K562 (cell line): ENCODE measurements around the gene HLCS. TPM values are rescaled to one million over a fixed set of nuclear protein-coding genes. Genes with fewer than 3 reads are reported as not detected.

Experiments used
- ATAC-seq: fragments of 200-7000 bp; cut with Tn5 transposase; 3 replicates; pipeline ENCODE4 v1.9.1; 2020; ENCODE audit warnings: moderate library complexity
- BruUV-seq: library from RNA; stranded (reverse); fragments of 400-500 nt; replicated peaks from 2 replicates; lab custom pipeline; 2021; lab: Mats Ljungman, UMichigan
- CTCF ChIA-PET: fragments of 300-600 bp; formaldehyde crosslinking; extraction: SDS; loops from one replicate; lab custom pipeline; 2021; ENCODE audit warnings: low intra/inter-chr PET ratio; lab: Yijun Ruan, JAX
- POLR2A ChIA-PET: fragments of 300-600, 350-650 bp; sonication (Branson Sonifier 250); formaldehyde crosslinking; extraction: SDS; loops from one replicate; lab custom pipeline; 2021; ENCODE audit warnings: antibody characterized with exemption, inconsistent platforms; lab: Yijun Ruan, JAX
- DNase-seq, 4 experiments: peaks; one replicate each; pipeline versions ENCODE4 v3.0.0 to v3.0.0-alpha.2; 2011 to 2018; ENCODE audit warnings: low spot score in 3 of 4, mixed read lengths in 3 of 4; ENCODE audit errors: extremely low read depth in 1 of 4
- FAIRE-seq: peaks from 2 replicates; lab custom pipeline; 2011; peaks lifted over from hg19 to GRCh38; lab: Jason Lieb, UNC
- H2AFZ ChIP-seq: 2 replicates; pipeline ENCODE4 v1.6.0; 2011; ENCODE audit warnings: low read depth, low read length, control low read depth, inconsistent platforms
- H3K27ac ChIP-seq: fragments of 200-600 bp; 3 replicates; pipeline ENCODE4 v1.8.0; 2011; ENCODE audit warnings: low read depth, mild to moderate bottlenecking, control low read depth, inconsistent platforms, low read length, moderate library complexity, mixed read lengths; ENCODE audit errors: extremely low read depth
- H3K27me3 ChIP-seq, 2 experiments: fragments of 300-600 bp in 1 of 2; 2 replicates in 1 of 2; 3 replicates in 1 of 2; pipeline versions ENCODE4 v1.6.0 to v1.8.0; 2011; ENCODE audit warnings: inconsistent platforms in 2 of 2, low read length in 2 of 2, mild to moderate bottlenecking in 1 of 2, mixed read lengths in 1 of 2, moderate library complexity in 1 of 2; ENCODE audit not compliant: control insufficient read depth in 2 of 2, insufficient read depth in 2 of 2
- H3K36me3 ChIP-seq: fragments of 300-600 bp; 3 replicates; pipeline ENCODE4 v1.8.0; 2011; ENCODE audit warnings: mild to moderate bottlenecking, low read length, inconsistent platforms; ENCODE audit not compliant: control insufficient read depth, insufficient read depth
- H3K4me1 ChIP-seq, 2 experiments: fragments of 200-600 bp in 1 of 2; replicated peaks in 1 of 2; 2 replicates in 1 of 2; 3 replicates in 1 of 2; pipeline versions ENCODE4 v1.5.1 to v1.8.0; 2011; ENCODE audit warnings: inconsistent platforms in 2 of 2, low read length in 2 of 2, mild to moderate bottlenecking in 1 of 2, mixed read lengths in 1 of 2, moderate library complexity in 1 of 2; ENCODE audit not compliant: control insufficient read depth in 2 of 2, insufficient read depth in 2 of 2
- H3K4me2 ChIP-seq: 2 replicates; pipeline ENCODE4 v1.6.1; 2011; ENCODE audit warnings: low read length, control low read depth, inconsistent platforms, mixed read lengths; ENCODE audit not compliant: insufficient read depth
- H3K4me3 ChIP-seq: fragments of 200-600 bp; sonication (generic), shearing (Covaris generic); 2 replicates; pipeline ENCODE4 v1.5.1; 2016; ENCODE audit warnings: control low read depth, inconsistent platforms
- H3K79me2 ChIP-seq: fragments of 200-600 bp; 3 replicates; pipeline ENCODE4 v1.8.0; 2011; ENCODE audit warnings: low read length, inconsistent platforms; ENCODE audit not compliant: control insufficient read depth, insufficient read depth
- H3K9ac ChIP-seq, 2 experiments: 2 replicates each; pipeline versions ENCODE4 v1.6.0 to v1.6.1; 2011; ENCODE audit warnings: low read depth in 2 of 2, low read length in 2 of 2, control low read depth in 1 of 2, inconsistent platforms in 1 of 2, mild to moderate bottlenecking in 1 of 2, mixed read lengths in 1 of 2; ENCODE audit not compliant: insufficient read depth in 1 of 2
- H3K9me1 ChIP-seq: one replicate; pipeline ENCODE4 v1.6.0; 2011; ENCODE audit warnings: inconsistent platforms, mild to moderate bottlenecking, low read length, moderate library complexity; ENCODE audit not compliant: control insufficient read depth, insufficient read depth
- H3K9me3 ChIP-seq: replicated peaks from 2 replicates; pipeline ENCODE4 v1.5.1; 2011; ENCODE audit warnings: low read depth, low read length, inconsistent platforms; ENCODE audit not compliant: control insufficient read depth, insufficient read depth
- H4K20me1 ChIP-seq: replicated peaks from 2 replicates; pipeline ENCODE4 v1.6.1; 2011; ENCODE audit warnings: low read length, inconsistent platforms, mixed read lengths; ENCODE audit not compliant: control insufficient read depth, insufficient read depth
- CC2D1A ChIP-seq: fragments of 450-650 bp; IDR thresholded peaks from 2 replicates; pipeline ENCODE4 v1.6.1; 2017; ENCODE audit warnings: mild to moderate bottlenecking
- CREBBP ChIP-seq: IDR thresholded peaks from one replicate; pipeline ENCODE4 v1.6.1; 2012; ENCODE audit warnings: low read depth, mild to moderate bottlenecking, control low read depth, inconsistent platforms, low read length
- IFI16 ChIP-seq: fragments of 250-450 bp; sonication (Bioruptor Pico); IDR thresholded peaks from 2 replicates; pipeline ENCODE4 v2.1.2; 2022; ENCODE audit warnings: mild to moderate bottlenecking, inconsistent platforms
- MEF2D ChIP-seq: conservative IDR thresholded peaks from 2 replicates; pipeline ENCODE4 v1.6.1; 2016; ENCODE audit warnings: low read depth, missing genetic modification characterization, missing compliant biosample characterization
- NCOR1 ChIP-seq: fragments of 450-650 bp; IDR thresholded peaks from 2 replicates; pipeline ENCODE4 v1.6.1; 2016; ENCODE audit warnings: mild to moderate bottlenecking, moderate library complexity
- NFIX ChIP-seq: fragments of 250-450 bp; sonication (Bioruptor Pico); IDR thresholded peaks from 2 replicates; pipeline ENCODE4 v1.4.0; 2020; ENCODE audit warnings: low read depth, mild to moderate bottlenecking, moderate library complexity
- PURB ChIP-seq: sonication (generic); formaldehyde crosslinking; IDR thresholded peaks from 2 replicates; pipeline ENCODE4 v1.9.0; 2021; ENCODE audit warnings: low read depth, mild to moderate bottlenecking, missing genetic modification reagents
- RAD21 ChIP-seq, 2 experiments: fragments of 250-450 bp in 1 of 2; fragments of 450-650 bp in 1 of 2; sonication (Bioruptor Pico) in 1 of 2; formaldehyde crosslinking in 1 of 2; IDR thresholded peaks in 1 of 2; conservative IDR thresholded peaks in 1 of 2; 2 replicates each; pipeline versions ENCODE4 v1.4.0 to v1.8.0; 2020 to 2022; ENCODE audit warnings: mild to moderate bottlenecking in 2 of 2, moderate library complexity in 1 of 2
- RFX1 ChIP-seq: fragments of 450-650 bp; IDR thresholded peaks from 2 replicates; pipeline ENCODE4 v1.6.1; 2016; ENCODE audit warnings: mild to moderate bottlenecking, moderate library complexity
- TCF15 ChIP-seq: fragments of 250-450 bp; sonication (Bioruptor Pico); IDR thresholded peaks from 2 replicates; pipeline ENCODE4 v1.8.0; 2022; ENCODE audit warnings: moderate library complexity, mild to moderate bottlenecking, inconsistent platforms
- ZNF324 ChIP-seq: fragments of 250-450 bp; sonication (Bioruptor Pico); IDR thresholded peaks from 2 replicates; pipeline ENCODE4 v1.4.0; 2020; ENCODE audit warnings: mild to moderate bottlenecking
- ZNF644 ChIP-seq: fragments of 200-800 bp; sonication (Bioruptor generic); IDR thresholded peaks from 2 replicates; pipeline ENCODE4 v1.6.1; 2016; ENCODE audit warnings: low read depth, missing genetic modification characterization, missing compliant biosample characterization
- ZNF699 ChIP-seq: fragments of 250-450 bp; sonication (Bioruptor Pico); IDR thresholded peaks from 2 replicates; pipeline ENCODE4 v1.8.0; 2021; ENCODE audit warnings: mild to moderate bottlenecking, moderate library complexity; ENCODE audit not compliant: insufficient replicate concordance
- WGBS: fragments of 100-300 bp; shearing (Covaris generic); methylation state at CpG from one replicate; pipeline ENCODE4 v1.1.6; 2016; ENCODE audit warnings: low coverage, mixed read lengths; ENCODE audit not compliant: insufficient coverage; ENCODE audit errors: missing lambda C conversion rate; 5-methylcytosine and 5-hydroxymethylcytosine counted together
- in situ Hi-C: fragments of 300-500 bp; cut with MboI; formaldehyde crosslinking; loops from 4 replicates; pipeline ENCODE4 v1.15.0; 2018; ENCODE audit warnings: inconsistent platforms, mixed read lengths
- intact Hi-C: fragments of 100-400 bp; cut with micrococcal nuclease; formaldehyde crosslinking; loops from 2 replicates; pipeline ENCODE4 v1.14.2; 2022
- polyA plus RNA-seq, 8 experiments: library from polyadenylated mRNA; depleted of rRNA in 4 of 8; stranded (reverse) in 5 of 8; unstranded in 3 of 8; fragments of >200 nt; fragmentation: Nextera tagmentation in 2 of 8; fragmentation: Illumina TruSeq in 1 of 8; extraction: Ambion mirVana in 2 of 8; extraction: Trizol in 1 of 8; gene quantifications; 2 replicates each; pipeline versions ENCODE4 v1.2.1 to v1.2.3, GENCODE V29; 2011 to 2014; ENCODE audit warnings: inconsistent platforms in 1 of 8, missing spikeins in 1 of 8
- total RNA-seq, 7 experiments: library from RNA; depleted of rRNA in 6 of 7; stranded (reverse); fragments of >200 nt in 6 of 7; fragmentation: Illumina TruSeq in 2 of 7; extraction: Trizol in 2 of 7; gene quantifications; 2 replicates each; pipeline versions ENCODE4 v1.2.1 to v1.2.3, GENCODE V29; 2011 to 2021; ENCODE audit warnings: low replicate concordance in 1 of 7
- TF ChIP-seq, protein P1 (sequence below): fragments of 250-450 bp; sonication (Bioruptor Pico); IDR thresholded peaks from 2 replicates; pipeline ENCODE4 v1.4.0; 2020; ENCODE audit warnings: borderline replicate concordance

HLCS gene
- total and polyA plus RNA-seq, 9 of the 15 experiments (the other 6 are each of a cell fraction or from before 2014, with no cell fraction given) = 3.0 to 21.5 (median 17.1) TPM

DNA sequence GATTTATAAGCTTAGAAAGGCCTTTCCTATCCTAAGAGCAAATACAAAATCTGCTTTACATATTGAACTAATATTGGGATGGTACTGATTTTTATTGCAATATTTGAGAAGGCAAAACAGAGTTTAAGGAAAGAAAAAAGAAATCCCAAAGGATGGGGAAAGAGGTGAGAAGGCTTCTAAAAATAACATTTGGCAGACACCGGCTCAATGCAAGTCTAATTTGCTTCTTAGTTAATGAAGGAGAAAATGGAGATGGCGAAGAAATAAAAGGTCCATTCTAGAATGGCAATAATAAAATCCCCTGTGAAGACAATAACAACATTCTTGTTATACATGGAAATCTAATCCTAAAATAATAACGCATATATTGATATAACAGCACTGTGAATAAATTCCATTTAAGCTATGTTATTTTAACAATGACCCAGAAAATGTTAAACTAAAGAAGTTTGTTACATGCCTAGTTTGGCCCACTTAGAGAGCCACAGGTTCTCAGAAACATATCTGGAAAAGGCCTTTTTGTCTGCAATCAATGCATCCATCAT, 117.7 kb downstream of the HLCS start:
- Histone ChIP-seq H3K36me3 (no peaks in the 10 kb centered on the region), H3K79me2 (no peaks in the 10 kb centered on the region), H4K20me1 (no peaks in the 10 kb centered on the region; the same call in 1 of the 2 replicates), H3K9ac (no peak overlapping the region), H2AFZ (no peak overlapping the region), H3K4me1 (no peaks in the 10 kb centered on the region), H3K9me3 (no peaks in the 10 kb centered on the region), H3K4me2 (no peak overlapping the region), H3K27me3 (no peaks in the 10 kb centered on the region; a peak in 1 of 5 replicates), H3K27ac (no peak overlapping the region), H3K9me1 (no peaks in the 10 kb centered on the region), H3K4me3 (no peak overlapping the region)
- TF ChIP-seq IFI16 (CRISPR knock-in tag) (no peak), RFX1 (no peak)
- ChIA-PET POLR2A (interaction anchor here (0.6 to 0.7 kb wide), 4 partner anchors 8 to 1429 kb away, joined by 3 read pairs; no protein-coding TSS in a partner anchor), CTCF (no interaction called here)
- in situ Hi-C loops = no loop called here
- no peak for ATAC-seq
- 66% methylated on average over 3 of the region's 3 CpGs for WGBS
- BruUV-seq = no TSS peak
- no peak for FAIRE-seq
- no peak for DNase-seq
- intact Hi-C loops = no loop called here

DNA sequence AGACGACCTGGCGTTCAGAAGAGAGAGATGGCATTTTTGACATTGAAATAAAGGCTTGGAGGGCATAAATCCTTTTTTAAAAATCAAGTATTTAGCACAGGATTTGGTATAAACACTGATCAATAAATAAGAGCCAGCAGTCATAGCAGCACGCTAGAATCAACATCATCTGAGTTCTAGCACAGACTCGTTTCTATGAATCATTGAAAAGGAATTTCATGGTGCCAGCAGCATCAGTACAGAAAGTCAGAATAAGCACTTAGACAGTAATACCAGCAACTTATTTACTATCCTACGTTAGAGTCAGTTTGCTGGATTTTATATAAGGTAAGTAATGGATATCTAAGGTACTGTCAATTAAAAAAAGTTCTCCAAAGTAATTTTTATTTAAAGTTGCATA, 119.3 kb downstream of the HLCS start:
- CTCF ChIA-PET = no interaction called here
- no peaks in the 10 kb centered on the region for H3K9me1 ChIP-seq
- no peaks in the 10 kb centered on the region; the same call in 1 of the 2 replicates for H4K20me1 ChIP-seq
- no peaks in the 10 kb centered on the region for H3K79me2 ChIP-seq
- no peak overlapping the region for H3K27ac ChIP-seq
- POLR2A ChIA-PET = interaction anchor here (0.7 to 1.4 kb wide), 3 partner anchors 9 to 13 kb away, joined by 3 to 5 read pairs (median 4); no protein-coding TSS in a partner anchor
- BruUV-seq = no TSS peak
- no peaks in the 10 kb centered on the region for H3K4me1 ChIP-seq
- WGBS = 12% methylated on average over 5 of the region's 5 CpGs
- no peaks in the 10 kb centered on the region; a peak in 1 of 5 replicates for H3K27me3 ChIP-seq
- no peaks in the 10 kb centered on the region for H3K36me3 ChIP-seq
- in situ Hi-C loops (no loop called here), intact Hi-C loops (no loop called here)
- no peak overlapping the region for H3K4me3 ChIP-seq
- no peaks in the 10 kb centered on the region for H3K9me3 ChIP-seq
- no peak overlapping the region for H3K4me2 ChIP-seq
- no peak for ATAC-seq
- no peak overlapping the region for H3K9ac ChIP-seq
- no peak for DNase-seq
- FAIRE-seq = no peak
- H2AFZ ChIP-seq = no peak overlapping the region
- TF ChIP-seq NCOR1 (no peak), MEF2D (no peak), ZNF324 (no peak), TCF15 (CRISPR knock-in tag) (no peak), CC2D1A (no peak), ZNF699 (CRISPR knock-in tag) (no peak), CREBBP (no peak), ZNF644 (tag) (no peak), PURB (CRISPR knock-in tag) (no peak), RAD21 (CRISPR knock-in tag; conservative IDR thresholded peaks at IDR 0.05 in 1 of 2, IDR thresholded peaks at IDR 0.05 in 1 of 2) (no peak), NFIX (CRISPR knock-in tag) (no peak)
- TF ChIP-seq, protein P1, sequence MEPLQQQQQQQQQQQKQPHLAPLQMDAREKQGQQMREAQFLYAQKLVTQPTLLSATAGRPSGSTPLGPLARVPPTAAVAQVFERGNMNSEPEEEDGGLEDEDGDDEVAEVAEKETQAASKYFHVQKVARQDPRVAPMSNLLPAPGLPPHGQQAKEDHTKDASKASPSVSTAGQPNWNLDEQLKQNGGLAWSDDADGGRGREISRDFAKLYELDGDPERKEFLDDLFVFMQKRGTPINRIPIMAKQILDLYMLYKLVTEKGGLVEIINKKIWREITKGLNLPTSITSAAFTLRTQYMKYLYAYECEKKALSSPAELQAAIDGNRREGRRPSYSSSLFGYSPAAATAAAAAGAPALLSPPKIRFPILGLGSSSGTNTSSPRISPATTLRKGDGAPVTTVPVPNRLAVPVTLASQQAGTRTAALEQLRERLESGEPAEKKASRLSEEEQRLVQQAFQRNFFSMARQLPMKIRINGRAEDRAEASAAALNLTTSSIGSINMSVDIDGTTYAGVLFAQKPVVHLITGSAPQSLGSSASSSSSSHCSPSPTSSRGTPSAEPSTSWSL (CRISPR knock-in tag) = no peak
